ENCODE results near the gene CD101.

CD101 gene

GRCh38 chr1:117014209-117014608 lies 12.6 kb downstream of the CD101 start:
- no peak for DNase-seq (ENCODE audit: low spot score)

- no peak for DNase-seq (ENCODE audit: low spot score)
These were observed 14.2 kb downstream of the CD101 start for GRCh38 chr1:117015724-117016123.

DNA sequence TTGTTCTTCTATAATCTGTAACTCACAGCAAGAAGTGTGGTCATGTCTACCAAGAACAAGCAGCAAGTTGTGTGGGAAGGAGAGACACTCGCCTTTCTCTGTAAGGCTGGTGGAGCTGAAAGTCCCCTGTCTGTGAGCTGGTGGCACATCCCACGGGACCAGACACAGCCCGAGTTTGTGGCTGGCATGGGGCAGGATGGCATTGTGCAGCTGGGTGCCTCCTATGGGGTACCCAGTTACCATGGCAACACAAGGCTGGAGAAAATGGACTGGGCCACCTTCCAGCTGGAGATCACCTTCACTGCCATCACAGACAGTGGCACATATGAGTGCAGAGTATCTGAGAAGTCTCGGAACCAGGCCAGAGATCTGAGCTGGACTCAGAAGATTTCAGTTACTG lies 15.5 kb downstream of the CD101 start:
- DNase-seq (ENCODE audit: low spot score), result no peak

GRCh38 chr1:117017648-117018047 lies 16.1 kb downstream of the CD101 start:
- no peak for DNase-seq (ENCODE audit: low spot score)

DNA sequence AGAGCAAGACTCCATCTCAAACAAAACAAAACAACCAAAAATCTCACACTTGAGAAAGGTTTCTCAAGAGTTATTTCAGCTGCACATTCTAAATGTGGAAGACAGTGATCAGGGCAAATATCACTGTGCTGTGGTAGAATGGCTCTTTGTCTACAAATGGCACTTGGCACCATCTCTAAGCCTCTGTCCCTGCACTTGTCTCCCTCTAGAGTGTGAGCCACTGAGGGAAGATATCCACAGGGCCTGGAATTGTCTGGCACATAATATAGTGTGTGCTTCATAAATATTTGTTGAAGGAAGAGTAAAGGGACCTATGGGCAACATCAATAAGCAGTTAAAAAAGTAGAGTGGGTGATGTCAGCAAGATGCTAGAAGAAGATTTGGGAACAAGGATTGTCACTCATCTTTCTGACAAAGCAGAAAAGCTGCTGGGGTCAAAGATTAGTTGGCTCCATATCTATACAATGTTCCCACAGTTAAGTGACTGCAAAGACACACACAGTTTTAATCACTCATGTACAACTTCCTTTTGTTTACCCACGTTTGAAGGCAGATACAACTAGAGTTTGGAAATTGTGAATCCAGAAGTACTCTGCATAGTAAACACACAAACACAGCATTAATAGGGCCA lies 19.1 kb downstream of the CD101 start:
- DNase-seq (ENCODE audit: low spot score), result no peak

DNA sequence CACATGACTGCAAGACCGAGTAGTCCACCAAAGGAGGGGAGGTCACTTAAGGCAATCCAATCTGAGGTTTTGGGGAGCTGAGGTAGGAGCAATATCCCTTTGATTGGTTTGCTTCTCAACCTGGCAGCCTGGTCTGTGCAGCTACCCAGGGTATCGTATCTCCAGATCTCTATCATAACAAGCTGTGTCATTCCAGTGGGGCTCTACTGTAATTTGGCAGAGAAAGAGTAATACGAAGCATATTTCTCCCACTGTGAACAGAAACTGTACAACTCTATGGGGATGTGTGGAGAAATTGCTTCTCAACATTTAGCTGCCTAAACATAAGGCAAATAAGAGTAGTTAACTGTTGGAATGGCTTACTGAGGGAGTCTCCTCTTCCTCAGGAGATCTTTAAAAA lies 20.6 kb downstream of the CD101 start:
- DNase-seq (ENCODE audit: low spot score), result no peak

DNA sequence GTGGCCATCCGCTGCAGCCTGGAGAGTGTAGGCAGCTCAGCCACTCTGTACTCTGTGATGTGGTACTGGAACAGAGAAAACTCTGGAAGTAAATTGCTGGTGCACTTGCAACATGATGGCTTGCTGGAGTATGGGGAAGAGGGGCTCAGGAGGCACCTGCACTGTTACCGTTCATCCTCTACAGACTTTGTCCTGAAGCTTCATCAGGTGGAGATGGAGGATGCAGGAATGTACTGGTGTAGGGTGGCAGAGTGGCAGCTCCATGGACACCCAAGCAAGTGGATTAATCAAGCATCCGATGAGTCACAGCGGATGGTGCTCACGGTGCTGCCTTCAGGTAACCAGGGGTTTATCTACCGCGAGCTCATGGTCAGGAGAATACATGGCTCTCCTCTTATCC lies 24.0 kb downstream of the CD101 start:
- no peak for DNase-seq (ENCODE audit: low spot score)

DNA sequence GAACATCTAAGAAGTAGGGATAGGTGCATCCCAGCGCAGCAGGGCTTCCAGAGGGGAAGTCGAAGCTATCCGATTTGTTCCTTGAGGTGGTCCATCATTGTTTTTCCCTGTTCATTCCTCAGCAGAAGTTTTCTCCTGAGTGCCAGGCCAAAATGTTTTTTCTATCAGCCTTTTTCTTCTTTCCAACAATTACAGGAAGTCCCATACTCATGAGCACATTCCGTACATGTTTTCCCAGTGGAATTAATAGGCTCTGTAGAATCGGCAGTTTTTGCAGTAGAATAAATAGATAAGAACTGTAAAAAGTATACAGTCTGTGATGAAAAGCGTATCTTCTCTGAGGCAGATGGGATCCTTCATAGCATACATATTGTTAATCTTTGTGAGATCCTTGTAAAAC lies 24.8 kb downstream of the CD101 start:
- DNase-seq (ENCODE audit: low spot score), result no peak

- DNase-seq (ENCODE audit: low spot score), result no peak
These were observed 28.1 kb downstream of the CD101 start for GRCh38 chr1:117029685-117030084.

DNA sequence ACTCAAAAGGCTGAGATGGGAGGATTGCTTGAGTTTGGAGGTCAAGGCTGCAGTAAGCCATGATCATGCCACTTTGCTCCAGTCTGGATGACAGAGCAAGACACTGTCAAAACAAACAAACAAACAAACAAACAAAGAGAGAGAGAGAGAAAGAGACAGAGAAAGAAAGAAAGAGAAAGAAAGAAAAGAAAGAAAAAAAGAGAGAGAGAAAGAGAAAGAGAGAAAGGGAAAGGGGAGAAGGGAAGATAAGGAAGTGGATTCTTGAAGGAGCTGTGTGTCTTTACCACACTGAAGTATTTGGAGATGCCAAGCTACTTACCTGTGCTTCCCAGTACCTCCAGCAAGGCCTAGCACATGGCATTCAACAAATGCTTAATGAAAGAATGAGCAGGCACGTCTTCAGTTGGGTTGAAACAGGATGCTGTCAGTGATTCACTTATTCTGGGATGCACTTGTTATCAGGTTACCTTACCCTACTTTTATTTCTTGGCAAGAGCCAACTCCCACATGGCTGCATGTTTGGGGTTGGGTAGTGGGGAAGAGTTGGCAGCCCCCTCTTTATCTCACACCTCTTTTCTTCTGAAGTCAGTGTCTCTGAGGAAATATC lies 28.8 kb downstream of the CD101 start:
- DNase-seq (ENCODE audit: low spot score), result no peak

DNA sequence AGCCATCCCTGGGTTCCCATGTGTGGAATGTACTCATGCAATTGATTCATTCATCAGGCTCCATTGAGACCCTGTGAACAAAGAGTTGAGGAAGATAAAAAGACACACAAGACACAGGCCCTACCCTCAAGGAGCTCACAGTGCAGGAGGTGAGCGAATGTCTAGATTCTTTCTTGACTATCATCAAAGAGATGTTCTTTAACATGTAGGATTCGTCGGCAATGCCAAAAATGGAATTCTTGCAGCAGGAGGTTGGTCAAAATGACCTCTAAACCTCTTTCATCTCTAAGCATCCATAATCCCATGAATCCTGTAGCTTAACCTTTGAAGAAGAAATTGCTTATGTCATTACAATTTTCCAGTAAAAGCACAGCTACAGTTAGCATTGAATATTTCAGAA lies 30.7 kb downstream of the CD101 start:
- DNase-seq (ENCODE audit: low spot score), result no peak

DNA sequence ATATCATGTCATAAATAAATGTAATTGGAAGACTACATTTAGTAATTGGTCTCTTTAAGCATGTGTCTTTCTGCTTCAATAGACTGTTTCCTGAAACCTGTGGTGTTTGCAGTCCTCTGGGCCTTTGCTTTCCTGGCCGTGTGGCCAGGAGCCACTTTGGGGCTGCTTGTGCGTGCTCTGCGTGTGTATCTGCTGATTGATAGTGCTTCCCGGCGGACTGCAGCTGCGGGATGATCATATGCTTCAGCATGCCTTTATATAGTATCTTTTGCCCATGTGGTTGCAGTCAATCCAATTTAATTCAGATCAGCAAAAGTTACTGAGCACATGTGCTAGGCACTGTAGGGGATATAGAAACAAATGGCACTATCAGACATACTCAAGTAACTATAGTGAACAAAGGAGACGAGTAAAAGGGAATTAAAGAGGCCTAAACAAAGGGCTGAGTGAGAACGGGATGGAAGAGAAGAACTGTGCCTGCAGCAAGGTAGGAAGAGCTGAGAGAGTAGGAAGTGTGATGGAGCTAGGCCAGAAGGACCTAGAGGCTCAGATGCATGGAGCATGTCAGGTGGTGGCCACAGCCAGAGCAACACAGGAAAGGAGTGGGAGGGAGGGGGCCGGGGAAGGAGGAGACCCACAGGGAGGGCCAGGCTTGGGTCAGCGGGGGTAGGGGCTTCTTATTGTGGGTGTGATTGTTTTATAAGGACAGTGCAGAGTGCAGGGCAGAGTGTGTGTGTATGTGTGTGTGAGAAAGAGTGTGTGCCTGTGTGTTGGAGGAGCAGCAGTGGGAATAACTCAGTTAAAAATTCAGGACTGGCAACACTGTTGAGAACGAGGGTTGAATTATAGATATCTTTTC lies 31.4 kb downstream of the CD101 start:
- DNase-seq (ENCODE audit: low spot score), result no peak

GRCh38 chr1:117033772-117034171 lies 32.2 kb downstream of the CD101 start:
- no peak for DNase-seq (ENCODE audit: low spot score)

- no peak for DNase-seq (ENCODE audit: low spot score)
These were observed 33.3 kb downstream of the CD101 start for GRCh38 chr1:117034791-117035290.

DNA sequence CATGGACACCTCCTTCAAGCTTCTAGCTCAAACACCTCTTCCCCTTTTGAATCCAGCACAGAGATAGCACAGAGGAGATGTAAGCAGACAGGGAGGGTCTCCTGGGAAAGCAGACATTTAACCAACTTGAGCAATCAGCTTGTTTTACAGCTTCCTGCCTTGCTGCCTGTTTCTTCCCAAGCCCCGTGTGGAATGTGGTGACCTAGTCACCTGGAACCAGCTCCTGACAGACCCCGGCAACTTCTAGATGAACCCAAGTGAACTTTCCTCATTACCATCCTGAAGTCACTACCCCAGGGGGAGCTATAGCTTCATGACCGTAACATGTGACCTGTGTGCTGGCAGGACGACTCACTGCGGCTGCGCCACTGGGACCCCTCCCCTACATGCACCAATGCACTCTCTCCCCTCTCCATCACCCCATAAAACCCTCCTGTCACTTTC lies 34.5 kb downstream of the CD101 start:
- no peak for DNase-seq (ENCODE audit: low spot score)

GRCh38 chr1:117037802-117038201 lies 36.2 kb downstream of the CD101 start:
- DNase-seq (ENCODE audit: low spot score), result no peak

GRCh38 chr1:117038236-117038635 lies 36.7 kb downstream of the CD101 start:
- DNase-seq (ENCODE audit: low spot score), result no peak

DNA sequence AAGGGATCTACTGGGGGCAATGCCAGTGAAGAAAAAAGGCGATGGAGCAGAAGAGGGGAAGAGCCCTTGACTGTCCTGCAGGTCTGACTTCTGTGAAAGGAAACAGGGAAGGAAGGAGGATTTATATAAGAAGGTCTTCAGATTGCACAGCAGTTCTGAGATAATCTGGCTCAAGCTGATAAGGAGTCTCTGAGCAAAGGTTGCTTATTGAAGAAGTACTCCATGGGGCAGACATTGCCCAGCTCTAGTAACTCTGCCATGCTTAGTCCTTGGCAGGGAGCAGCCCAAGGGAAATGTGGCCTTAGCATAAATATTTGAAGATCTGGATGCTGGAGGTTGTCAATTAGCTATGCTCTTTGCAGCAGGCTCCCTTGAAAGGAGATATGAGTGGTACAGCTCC lies 42.7 kb downstream of the CD101 start:
- DNase-seq (ENCODE audit: low spot score), result no peak

DNA sequence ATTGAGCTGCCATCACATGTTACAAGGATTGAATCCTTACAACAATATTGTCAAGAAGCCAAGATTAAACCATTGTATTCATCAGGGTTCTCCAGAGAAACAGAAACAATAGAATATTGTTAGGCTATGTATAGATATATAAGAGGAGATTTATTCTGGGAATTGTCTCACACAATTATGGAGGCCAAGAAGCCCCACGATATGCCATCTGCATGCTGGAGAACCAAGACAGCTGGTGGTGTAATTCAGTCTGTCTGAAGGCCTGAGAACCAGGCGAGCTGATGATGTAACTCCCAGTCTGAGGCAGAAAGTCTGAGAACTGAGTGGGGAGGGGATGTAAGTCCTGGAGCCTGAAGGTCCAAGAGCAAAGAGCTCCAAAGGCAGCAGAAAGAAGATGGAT lies 44.1 kb downstream of the CD101 start:
- no peak for DNase-seq (ENCODE audit: low spot score)

GRCh38 chr1:117046781-117047180 lies 45.2 kb downstream of the CD101 start:
- DNase-seq (ENCODE audit: low spot score), result no peak

- DNase-seq (ENCODE audit: low spot score), result no peak
These were observed 45.7 kb downstream of the CD101 start for GRCh38 chr1:117047271-117047670.

- DNase-seq (ENCODE audit: low spot score), result no peak
These were observed 48.3 kb downstream of the CD101 start for GRCh38 chr1:117049857-117050256.

Measured in AG08395 (cell line).